PC-3 (cell line): ENCODE measurements around the gene LHFPL2.

ENCODE experiments used
- EZH2 ChIP-seq: fragments of 300-600 bp; sonication (generic); IDR thresholded peaks from one replicate; pipeline ENCODE4 v1.6.1; 2017; ENCODE audit warnings: antibody characterized with exemption, mild to moderate bottlenecking, low read length; ENCODE audit not compliant: unreplicated experiment
- EZH2phosphoT487 ChIP-seq: fragments of 300-600 bp; sonication (generic); IDR thresholded peaks from 2 replicates; pipeline ENCODE4 v1.6.1; 2018; ENCODE audit warnings: mild to moderate bottlenecking, antibody characterized with exemption, low read length, borderline replicate concordance
- TF ChIP-seq, protein P1 (sequence below): fragments of 300-600 bp; sonication (generic); conservative IDR thresholded peaks from 2 replicates; pipeline ENCODE4 v1.5.1; 2017; ENCODE audit warnings: antibody characterized with exemption, low read depth, mild to moderate bottlenecking, low read length

DNA sequence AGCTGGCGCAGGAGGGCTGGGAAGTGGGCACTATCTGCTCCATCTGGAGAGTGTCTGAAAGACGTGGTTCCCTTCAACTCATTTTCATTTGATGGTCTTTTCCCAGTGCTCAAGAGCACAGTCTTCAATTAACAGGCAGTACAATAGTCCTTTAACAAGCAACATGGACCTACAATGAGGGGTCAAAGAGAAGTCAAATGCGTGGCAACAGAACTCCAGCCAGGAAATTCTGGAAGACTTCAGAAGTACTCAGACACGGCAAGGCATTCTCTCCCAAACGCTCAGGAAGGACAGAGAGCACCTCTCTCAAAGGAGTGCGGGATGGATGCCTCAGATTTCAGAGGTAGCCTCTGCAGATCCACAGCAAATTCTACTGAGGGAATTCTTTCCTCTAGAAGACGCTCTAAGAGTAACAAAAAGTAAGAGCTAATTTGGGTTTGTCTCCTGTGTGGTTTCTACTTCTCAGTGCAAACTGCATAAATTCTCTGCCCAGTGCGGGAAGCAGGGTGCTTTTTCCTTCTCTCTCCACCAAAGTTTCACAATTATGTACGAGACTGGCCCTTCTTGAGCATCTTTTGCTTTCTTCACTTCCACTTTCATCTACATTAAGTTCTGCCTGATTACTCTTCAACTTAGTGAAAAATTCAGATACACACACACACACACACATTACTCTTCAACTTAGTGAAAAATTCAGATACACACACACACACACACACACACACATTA lies 56.4 kb downstream of the LHFPL2 start:
- TF ChIP-seq, protein P1, sequence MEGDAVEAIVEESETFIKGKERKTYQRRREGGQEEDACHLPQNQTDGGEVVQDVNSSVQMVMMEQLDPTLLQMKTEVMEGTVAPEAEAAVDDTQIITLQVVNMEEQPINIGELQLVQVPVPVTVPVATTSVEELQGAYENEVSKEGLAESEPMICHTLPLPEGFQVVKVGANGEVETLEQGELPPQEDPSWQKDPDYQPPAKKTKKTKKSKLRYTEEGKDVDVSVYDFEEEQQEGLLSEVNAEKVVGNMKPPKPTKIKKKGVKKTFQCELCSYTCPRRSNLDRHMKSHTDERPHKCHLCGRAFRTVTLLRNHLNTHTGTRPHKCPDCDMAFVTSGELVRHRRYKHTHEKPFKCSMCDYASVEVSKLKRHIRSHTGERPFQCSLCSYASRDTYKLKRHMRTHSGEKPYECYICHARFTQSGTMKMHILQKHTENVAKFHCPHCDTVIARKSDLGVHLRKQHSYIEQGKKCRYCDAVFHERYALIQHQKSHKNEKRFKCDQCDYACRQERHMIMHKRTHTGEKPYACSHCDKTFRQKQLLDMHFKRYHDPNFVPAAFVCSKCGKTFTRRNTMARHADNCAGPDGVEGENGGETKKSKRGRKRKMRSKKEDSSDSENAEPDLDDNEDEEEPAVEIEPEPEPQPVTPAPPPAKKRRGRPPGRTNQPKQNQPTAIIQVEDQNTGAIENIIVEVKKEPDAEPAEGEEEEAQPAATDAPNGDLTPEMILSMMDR, result no peak
- TF ChIP-seq EZH2, result no peak
- TF ChIP-seq EZH2phosphoT487, result no peak
